Measurements from ENCODE around the gene TMEM151A.

The TMEM151A gene

DNA sequence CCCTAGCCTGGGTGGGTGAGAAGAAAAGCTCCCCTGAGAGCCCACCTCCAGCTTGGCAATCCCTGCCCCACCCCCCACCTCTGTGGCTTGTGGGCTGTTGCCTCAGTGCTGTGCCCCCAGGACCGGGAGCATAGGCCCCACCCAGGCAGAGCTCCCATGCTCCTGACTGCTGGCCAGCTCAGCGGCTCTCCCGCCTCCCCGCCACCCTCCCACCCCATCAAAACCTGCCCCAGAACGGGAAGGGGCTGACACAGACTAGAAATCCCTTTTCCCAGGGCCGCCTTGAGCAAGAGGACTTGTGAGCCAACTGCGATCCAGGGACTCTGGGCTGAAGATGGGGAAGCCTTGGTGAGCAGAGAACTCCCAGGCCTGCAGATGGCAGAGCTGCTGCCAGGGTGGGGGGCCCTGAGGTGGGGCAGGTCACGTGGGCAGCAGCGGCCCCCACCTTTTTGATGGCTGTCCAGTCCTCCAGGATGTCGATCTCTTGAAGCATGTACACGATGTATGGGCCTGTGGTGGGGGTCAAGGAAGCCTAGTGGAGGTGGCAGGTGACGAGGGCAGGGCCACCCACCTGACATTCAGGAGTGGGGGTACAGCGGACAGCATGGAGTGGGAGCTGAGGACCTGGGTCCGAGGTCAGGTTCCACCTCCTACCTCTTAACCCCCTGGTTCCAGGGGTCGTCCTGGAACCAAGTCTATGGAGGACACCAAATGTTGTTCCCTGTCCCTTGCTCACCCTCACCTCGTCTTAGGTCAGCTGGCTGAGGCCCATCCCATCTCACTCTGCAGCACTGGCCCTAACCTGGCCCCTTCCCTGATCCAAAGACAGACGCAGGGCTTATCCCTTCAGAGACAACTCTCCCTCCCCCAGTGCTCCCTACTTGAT lies 46.8 kb downstream of the TMEM151A start:
- no peak for DNase-seq

DNA sequence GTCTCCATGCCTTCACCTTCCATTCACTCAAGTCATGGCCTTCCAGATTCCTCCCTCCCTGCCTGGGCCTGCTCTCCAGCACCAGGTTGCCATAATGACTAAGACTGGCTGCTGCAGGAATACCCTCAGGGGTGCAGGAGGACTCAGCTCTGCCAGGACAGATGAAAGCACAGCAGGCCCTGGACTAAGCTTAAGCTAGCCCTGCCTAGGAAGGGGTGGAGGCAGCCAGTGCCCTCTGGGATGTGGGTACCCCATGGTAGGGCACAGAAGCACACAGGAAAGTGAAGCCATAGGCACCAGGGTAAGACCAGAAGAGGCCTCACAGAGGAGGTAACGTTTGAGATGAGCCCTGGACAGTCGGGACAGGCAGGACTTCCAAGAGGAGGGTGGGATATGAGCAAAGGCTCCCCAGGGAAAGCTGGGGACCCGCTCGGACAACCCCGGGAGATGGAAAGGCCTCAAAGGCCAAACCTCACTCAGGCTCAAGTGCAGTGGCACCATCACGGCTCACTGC lies 47.5 kb downstream of the TMEM151A start:
- DNase-seq = no peak

- DNase-seq = no peak
These were observed 48.2 kb downstream of the TMEM151A start for GRCh38 chr11:66339686-66340483.

GRCh38 chr11:66340596-66341501 lies 49.2 kb downstream of the TMEM151A start:
- DNase-seq = no peak

DNA sequence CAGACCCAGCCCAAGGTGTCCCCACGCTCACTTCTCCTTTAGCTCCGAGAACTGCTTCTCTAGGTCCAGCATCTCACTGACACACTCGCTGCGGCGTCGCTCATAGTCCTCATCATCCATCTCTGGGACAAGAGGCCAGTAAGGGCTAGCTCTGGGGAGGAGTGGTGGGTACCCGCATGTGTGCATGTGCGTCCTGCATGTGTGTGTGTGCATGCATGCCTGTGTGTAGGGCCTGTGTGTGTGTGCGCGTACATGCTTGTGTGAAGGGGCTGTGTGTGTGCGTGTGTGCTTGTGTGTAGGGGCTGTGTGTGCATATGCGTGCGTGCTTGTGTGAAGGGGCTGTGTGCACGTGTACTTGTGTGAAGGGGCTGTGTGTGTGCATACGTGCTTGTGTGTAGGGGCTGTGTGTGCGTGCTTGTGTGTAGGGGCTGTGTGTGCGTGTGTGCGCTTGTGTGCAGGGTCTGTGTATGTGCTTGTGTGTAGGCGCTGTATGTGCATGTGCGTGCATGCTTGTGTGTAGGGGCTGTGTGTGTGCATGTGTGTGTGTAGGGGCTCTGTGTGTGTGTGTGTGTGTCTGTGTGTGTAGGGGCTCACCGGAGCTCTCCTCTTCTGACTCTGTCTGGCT lies 49.9 kb downstream of the TMEM151A start:
- DNase-seq = no peak

GRCh38 chr11:66343176-66343575 lies 51.5 kb downstream of the TMEM151A start:
- no peak for DNase-seq

- DNase-seq = peak; percentile 98
These were observed 53.0 kb downstream of the TMEM151A start, which contains the start of gene BRMS1 for GRCh38 chr11:66344550-66345315. TSS of gene BRMS1 (minus strand) at chr11:66345104. CDS start at chr11:66342234, 2,870 bp downstream.

GRCh38 chr11:66345316-66345649 lies 53.6 kb downstream of the TMEM151A start:
- no peak for DNase-seq
